Measurements from ENCODE around the gene IFIT5.

DNA sequence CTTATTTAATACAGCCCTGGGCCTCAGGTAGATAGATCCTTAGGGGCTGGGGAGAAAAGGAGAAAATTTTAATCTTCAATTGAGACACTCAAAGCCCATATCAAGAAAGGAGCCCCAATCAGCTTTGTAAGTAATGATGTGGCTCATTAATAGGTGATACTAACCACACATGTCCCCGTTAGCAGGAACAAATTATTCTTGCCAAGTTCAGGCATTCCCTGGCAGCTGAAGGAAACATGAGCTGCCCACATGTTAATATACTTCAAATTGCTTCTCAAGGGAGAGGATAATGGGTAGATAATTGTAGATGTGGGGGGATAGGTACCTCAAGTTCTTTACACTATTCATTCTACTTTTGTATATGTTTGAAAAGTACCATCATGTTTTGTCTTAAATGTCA, 14.5 kb downstream of the IFIT5 start:
- no peak for TF ChIP-seq CTCF (IDR thresholded peaks at IDR 0.05; ENCODE audit: low read length)
- no peak for TF ChIP-seq EZH2 (IDR thresholded peaks at IDR 0.05; ENCODE audit: borderline replicate concordance, low read length)
